Stimulated activated CD4-positive, alpha-beta T cell treated with anti-CD3 and anti-CD28 coated beads, Interleukin-12 subunit alpha, Interleukin-12 subunit beta, amount 100 ng/mL, for 48 hours (primary cell): Measurements from ENCODE around the gene SLC25A47.
"Not testable (repeated sequence)": the region's sequence is repeated elsewhere in the genome, so short reads cannot be mapped to it uniquely, and the experiment has no call there.

ENCODE experiments used
- DNase-seq, 3 donors: peaks; one replicate each; pipeline ENCODE4 v3.0.0-alpha.2; 2020; ENCODE audit warnings: low read depth in 2 of 3, low spot score in 1 of 3

Gene SLC25A47

DNA sequence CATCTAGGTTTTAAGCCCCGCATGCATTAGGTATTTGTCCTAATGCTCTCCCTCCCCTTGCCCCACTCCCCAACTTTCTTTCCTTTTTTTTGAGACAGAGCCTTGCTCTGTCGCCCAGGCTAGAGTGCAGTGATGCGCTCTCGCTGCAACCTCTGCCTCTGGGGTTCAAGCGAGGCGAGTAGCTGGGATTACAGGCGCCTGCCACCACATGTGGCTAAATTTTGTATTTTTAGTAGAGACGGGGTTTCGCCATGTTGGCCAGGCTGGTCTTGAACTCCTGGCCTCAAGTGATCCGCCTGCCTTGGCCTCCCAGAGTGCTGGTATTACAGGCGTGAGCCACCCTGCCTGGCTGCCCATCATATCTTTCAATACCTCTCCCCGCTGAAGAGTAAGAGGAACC is 19.7 kb downstream of the SLC25A47 start:
- not testable (repeated sequence) for DNase-seq

DNA sequence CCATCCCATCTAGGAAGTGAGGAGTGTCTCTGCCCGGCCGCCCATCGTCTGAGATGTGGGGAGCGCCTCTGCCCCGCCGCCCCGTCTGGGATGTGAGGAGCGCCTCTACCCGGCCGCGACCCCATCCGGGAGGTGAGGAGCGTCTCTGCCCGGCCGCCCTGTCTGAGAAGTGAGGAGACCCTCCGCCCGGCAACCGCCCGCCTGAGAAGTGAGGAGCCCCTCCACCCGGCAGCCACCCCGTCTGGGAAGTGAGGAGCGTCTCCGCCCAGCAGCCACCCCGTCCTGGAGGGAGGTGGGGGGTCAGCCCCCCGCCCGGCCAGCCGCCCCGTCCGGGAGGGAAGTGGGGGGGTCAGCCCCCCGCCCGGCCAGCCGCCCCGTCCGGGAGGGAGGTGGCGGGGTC is 21.5 kb downstream of the SLC25A47 start:
- DNase-seq = not testable (repeated sequence)

DNA sequence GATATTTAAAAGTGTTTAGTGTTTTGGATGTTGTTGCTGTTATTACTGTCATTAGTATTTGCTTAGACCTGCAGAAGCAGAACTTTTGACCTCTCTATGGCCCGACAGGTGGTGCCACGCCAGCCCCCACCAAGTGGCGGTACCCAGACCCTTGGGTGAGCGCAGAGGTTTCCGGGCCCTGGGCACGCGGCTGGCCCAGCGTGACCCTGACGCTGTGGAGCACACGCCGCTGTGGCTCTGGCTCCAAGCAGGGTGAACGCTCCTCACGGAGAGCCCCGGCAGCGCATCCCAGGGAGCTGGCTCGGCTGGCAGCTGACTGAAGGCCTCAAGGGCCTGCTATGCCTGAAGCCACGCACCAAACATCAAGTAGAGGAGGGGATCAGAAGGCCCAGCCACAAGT is 22.6 kb downstream of the SLC25A47 start:
- DNase-seq = no peak

DNA sequence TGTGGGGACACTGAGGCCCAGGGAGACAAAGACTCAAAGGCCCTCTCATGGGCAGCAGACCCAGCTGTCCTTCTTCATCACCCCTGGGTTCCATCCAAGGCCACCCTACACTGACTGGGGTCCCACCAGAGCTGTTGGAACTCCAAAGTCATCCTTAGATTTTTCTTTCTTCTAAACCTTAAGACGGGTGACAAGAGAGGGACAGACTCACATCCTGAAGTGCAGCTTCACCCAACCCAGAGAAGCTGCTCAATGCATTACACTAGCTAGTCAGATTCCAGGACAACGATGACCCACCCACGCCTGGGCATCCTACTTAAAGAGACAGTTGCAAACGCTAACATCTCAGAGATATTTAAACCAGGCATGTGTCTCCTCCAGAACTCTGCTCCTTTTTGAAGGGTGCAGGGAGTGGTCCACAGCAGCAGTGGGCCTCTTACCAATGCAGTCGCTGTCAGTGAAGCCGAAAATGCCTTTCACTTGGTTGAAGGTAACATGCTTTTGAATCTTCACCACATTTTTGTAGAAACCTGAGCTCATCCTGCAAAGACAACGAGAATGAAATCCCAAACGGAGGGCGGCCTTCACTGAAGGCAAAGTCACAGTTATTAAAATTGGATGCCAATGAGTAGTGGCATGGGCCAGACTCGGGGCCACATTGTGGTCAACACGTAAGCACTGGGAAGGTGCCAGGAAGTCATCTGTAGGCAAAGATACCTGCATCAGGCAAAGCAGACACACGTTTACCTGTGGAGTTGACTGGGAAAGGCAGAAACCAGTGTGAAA is 23.4 kb downstream of the SLC25A47 start:
- DNase-seq = no peak

DNA sequence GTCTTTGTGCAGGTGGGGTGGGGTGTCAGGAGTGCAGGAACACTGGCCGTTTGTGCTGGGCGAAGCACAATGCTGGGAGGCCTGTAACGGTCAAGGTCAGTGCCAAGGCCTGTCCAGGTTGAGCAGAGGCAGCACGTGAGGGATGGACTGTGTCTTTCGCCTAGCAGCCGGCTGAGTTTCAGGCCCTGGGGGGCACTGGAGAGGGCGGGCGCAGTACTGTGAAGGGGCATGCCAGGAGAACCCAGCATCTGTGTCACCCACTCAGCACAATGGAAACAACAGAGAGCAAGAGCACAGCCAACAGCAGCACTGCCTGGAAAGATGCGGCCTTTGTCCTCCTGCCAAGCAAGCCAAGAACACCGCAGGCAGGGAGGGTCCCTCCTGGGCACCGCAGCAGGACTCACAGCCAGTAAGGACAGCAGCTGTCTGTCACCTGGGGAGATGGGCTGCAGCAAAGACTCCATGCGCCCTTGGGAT is 25.2 kb downstream of the SLC25A47 start:
- no peak for DNase-seq

DNA sequence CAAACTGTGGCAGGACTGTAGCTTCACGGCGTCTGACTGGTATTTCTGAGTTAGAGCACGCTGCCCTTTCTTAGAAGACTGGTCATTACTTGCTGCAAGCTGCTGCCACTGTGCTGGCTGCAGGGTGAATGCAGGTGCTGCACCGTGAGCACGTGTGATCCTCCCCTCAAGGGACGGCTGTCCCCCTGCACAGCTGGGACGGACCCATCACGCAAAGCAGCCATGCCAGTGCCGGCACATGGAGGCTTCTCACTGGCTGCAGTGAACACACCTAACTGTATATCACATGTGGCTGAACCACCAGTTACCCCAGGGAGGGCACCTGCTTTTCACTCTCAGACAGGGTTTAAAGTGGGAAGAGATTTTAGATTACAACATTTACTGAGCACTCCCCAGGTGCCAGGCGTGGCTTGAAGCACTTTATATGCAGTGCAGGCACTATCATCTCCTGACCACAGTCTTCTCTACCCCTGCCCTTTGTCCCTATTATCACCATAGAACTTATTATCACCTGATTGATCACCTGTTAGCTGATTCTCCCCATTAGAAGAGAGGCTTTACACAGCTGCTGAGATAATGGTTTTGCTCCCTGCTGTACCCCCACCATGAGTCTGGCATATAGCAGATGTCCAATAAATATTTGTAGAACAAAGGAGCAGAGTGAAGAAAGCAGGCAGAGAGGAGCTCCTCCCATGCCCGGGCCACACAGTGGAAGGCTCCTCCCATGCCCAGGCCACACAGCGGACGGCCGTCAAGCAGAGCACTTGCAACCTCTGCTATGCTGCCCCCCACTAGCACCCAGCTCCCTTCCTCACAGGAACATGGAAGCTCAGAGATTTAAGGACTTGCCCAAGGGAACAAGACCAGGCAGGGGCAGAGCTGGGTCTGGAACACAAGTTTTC is 25.9 kb downstream of the SLC25A47 start:
- no peak for DNase-seq

DNA sequence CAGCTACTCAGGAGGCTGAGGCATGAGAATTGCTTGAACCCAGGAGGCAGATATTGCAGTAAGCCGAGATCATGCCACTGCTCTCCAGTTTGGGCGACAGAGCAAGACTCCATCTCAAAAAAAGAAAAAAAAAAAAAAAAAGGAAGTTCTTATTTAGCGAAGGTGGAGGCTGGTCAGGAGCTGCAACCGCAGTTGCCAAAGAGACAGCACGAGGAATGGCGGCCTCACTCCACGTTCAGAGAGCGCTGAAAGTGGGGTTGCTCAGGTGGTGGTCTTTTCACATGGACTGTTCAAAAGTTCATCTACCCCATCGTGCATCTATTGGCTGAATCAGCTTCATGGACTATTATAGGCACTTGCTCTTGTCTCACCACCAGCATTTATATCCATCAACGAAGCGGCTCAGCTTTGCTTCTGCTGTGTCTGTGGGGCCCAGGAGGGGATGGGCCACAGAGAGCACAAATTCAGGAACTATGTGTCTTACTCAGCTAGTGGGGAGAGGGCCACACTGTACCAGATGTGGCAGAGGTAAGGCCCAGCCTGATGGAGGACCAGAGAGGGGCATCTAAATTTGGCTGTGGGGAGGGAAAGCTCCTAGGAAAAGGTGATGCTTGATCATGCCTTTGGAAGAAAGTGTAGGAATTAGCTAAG is 27.3 kb downstream of the SLC25A47 start:
- DNase-seq = no peak

DNA sequence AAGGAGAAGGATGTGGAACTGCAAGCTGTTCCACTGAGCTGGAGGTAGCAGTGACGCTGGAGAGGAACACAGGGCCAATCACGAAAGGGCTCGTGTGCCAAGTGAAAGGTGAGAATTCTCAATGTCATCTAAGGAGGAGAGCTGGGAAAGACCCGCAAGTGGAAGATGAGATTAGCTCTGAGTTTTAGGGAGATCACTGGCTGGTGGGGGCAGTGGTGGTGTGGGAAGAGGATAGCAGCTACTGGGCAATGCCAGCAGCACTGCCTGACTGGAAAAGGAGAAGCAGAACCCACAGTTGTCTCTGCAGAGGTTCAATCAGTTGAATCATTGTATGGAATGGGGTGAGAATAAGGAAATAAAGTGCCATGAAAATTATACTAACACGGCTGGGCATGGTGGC is 27.8 kb downstream of the SLC25A47 start:
- no peak for DNase-seq

DNA sequence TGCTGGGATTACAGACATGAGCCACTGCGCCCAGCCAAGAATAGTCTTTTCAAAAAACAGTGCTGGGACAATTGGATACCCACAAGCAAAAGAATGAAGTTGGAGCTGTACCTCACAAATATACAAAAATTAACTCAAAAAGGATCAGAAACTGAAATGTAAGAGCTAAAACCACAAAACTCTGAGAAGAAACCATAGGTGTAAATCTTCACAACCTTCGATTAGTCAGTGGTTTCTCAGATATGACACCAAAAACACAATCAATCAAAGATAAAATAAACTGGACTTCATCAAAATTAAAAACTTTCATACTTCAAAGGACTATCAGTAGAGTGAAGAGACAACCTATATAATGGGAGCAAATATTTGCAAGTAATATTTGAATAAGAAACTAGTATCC is 35.3 kb downstream of the SLC25A47 start:
- no peak for DNase-seq

DNA sequence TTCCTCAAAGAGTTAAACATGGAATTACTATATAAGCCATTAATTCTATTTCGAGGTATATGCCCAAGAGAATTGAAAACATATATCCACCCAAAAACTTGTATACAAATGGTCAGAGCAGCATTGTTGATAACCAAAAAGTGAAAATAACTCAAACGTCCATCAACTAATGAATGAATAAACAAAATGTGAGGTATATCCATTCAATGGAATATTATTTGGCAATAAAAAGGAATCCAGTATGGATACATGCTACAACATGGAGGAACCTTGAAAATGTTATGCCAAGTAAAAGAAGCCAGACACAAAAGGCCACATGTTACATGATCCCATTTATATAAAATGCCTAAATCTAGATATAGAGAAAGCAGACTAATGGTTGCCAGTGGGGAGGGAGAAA is 36.0 kb downstream of the SLC25A47 start:
- no peak for DNase-seq

DNA sequence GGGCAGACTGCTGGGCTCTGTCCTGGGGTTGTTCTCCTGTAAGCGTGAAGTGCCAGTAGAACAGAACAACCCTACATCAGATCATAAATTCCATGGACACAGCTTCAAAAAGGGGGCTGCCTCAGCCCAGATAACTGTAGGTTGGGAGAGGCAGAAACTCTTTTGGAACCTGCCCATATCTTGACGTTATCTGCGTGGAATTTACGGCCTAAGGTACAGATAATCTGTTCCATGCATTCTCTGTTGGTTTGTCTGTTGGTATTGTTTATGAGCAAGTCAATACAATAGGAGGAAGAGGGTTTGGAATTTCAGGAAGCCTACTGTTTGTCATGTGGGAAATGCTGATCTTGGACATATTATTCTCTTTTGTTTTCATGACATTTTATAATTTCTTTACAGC is 36.7 kb downstream of the SLC25A47 start:
- no peak for DNase-seq

DNA sequence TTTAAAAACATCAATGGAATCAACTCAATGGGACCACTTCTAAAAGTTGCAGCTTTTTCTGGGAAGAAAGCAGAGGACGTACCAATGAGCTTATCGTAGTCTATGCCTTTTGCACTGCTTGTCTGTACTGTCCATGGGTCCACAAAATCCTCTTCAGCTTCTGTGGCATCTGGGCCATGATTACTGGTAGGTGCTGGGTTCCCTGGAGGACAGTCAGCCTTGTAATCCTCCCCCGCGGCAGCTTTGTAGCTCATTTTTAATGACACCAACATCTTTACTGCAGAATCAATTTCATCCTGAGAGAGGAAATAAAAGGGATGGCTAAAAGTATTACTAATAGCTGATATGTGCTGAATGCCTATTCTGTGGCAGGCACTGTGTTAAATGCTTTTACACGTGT is 38.5 kb downstream of the SLC25A47 start:
- no peak for DNase-seq

DNA sequence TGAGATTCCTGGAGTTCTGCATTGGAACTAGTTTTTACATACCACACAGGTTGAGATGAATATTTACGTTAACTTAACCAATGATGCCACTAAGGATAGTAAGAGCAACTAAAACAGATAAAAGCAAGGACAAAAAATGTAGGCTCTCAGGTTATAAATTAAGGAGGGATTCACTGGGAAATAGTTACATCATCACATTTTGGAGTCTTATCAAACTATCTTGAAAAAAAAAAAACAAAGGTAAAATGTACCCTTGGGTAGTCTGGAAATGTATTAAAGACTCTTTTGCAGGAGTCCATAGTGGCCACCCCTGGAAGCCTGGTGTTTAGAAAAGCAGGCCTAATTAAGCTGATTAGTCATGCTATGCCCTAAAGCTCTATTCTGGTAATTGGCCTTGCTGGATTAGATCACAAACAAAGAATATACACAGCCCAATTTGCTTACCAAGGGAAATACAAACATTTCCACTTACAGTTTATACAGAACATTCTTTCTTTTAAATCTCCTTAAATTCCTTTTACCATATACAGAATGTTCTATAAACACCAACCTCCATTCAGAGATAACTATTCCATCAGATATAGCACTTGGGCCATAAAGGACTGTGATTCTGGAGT is 39.3 kb downstream of the SLC25A47 start:
- no peak for DNase-seq

DNA sequence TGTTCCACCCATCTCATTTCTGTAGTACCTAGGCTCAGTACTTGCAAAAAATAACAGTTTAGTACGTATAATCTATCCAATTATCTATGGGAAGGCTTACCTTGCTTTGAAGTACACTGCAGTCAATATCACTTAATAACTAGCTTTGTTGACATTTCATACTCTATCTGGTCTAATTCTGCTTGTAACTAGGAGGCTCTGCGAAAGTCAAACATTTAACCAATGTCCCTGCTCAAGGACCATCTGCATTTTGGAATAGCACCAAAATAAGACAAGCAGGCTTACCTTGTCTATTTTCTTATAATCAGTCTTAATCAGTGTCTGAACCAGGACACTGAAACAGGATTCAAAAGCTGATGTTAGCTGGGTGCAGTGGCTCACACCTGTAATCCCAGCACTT is 39.9 kb downstream of the SLC25A47 start:
- no peak for DNase-seq

DNA sequence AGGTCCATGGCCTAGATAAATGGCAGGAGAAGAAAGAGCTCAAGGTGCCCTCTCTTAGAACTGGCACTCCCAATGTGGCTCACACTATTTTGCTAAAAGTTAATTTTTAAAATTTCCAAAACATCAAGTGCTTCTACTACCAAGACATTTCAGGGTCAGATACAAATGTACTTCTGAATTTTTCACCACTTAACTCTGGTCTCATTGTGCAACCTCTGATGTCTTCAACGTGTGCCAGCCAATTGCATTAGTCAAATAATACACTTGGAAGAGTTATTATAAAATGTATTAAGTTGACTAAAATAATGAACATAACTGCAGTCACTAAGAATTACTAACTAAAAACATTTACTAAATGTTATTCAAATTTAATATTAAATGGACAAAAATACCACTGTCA is 41.3 kb downstream of the SLC25A47 start:
- DNase-seq = no peak

DNA sequence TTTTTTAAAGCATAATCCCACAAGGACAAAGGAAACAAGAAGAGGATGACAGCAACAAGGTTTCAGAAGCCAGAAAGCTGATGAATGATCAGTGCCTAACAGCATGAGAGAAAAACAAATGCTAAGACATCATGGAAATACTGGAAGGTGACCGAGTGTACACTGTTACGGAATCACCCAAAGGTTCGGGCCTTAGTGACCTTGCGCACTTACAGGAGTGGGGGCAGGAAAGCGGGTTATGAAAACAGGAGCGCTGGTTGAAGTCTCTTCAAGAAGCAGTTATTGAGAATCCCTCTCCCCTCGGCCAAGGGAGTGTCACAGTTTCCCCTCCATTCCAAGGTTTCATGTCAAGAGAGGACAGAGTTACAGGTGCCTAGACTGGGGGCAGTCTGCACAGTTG is 42.6 kb downstream of the SLC25A47 start:
- no peak for DNase-seq

DNA sequence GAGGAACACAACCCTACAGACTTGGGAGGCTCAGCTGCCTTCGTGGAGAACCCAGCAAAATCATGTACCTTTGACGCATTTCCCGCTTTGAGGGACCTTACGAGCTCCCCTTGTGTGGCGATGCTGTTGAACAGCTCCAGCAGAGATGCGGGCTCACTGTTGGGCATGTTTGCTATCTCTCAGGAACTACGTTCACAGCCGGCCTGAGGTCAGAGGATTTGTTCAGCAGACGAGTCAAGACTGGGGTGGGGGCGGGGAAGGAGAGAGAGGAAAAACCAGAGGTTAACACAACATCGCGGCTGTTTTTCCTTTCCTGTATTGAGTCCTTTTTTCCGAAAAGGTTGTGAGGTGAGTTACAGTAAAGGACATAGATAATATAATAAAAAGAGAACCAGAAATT is 45.9 kb downstream of the SLC25A47 start:
- no peak for DNase-seq

DNA sequence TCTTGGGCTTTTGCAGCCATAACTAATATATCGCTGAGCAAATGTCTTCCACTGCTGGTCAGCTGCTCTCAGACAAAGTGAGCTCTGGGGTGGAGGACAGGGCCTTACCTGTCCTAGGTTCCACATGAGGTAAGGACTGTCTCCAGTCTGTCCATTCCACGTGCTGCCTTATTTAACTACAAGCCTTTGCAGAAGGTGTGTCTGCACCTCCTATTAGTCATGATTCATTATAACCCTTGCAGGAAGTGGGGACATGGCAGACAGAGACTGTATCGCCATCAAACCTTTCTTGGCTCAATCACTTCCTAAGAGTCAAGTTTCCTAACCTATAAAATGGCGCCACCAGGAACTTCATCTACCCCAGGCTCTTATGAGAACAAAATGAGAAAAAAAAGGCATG is 46.9 kb downstream of the SLC25A47 start:
- DNase-seq = no peak

DNA sequence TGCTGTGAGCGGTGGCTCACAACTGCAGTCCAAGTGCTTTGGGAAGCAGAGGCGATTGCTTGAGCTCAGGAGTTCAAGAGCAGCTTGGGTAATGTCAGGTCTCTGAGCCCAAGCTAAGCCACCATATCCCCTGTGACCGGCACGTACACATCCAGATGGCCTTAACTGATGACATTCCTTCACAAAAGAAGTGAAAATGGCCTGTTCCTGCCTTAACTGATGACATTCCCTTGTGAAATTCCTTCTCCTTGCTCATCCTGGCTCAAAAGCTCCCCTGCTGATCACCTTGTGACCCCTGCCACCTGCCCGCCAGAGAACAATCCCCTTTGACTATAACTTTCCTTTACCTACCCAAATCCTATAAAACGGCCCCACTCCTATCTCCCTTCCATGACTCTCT is 48.6 kb downstream of the SLC25A47 start:
- no peak for DNase-seq

DNA sequence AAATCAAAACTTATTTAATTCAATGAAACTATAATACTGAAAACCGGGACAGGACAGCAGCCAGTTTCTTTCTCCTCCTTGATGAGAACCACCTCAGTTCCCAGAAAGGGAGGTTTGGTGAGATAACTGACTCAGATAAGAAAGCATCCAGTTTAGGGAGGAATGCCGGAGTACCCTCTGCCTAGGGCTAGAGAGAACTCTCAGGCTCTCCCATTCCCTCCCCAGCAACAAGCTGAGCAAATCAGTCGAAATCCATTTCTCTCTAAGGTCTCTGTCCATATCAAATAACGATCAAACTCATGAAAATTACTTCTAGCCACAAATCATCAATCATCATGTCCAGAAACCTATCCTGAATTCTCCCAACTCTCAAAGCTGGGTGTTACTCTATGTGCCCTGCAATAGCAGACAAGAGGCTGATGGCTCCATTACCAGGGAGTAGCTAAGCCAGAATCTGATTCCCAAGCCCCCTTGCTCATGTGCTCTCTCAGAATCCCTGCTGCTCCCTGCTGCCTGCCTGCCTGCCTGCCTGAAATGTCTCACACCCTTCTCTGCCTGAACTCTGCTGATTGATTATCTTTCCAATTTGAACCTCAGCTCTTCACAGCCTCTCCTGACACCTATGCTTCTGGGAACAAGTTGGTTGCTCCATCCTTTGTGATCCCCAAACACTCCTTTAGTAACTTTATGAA is 49.4 kb downstream of the SLC25A47 start:
- no peak for DNase-seq

DNA sequence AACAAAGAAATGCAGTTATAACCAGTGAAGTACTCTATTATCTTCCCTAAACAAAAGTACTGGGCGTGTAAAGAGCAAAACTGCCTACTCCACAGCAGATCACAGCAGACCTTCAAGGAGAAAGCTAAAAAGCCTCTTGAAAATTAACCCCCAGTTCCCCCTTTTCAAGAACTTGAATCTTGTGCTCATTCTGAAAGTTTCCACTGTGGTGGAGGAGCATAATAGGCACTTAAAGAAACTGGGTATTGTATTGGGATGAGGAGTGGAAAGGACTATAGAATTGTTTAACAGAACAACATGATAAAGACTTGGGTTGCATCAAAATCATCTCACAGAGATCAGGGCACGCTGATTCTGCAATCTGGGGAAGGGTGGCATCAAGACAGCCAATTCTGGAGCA is 51.1 kb downstream of the SLC25A47 start:
- DNase-seq = no peak
